GM12801 (cell line): ENCODE data around the gene NUDT14.

Experiments used
- CTCF ChIP-seq: IDR thresholded peaks from one replicate; pipeline ENCODE4 v1.5.1; 2011; ENCODE audit warnings: control low read depth; ENCODE audit not compliant: insufficient read length; ENCODE audit errors: extremely low read depth

NUDT14 gene

GRCh38 chr14:105145381-105146180, 35.5 kb downstream of the NUDT14 start:
- TF ChIP-seq CTCF = no peak

GRCh38 chr14:105144666-105145380, 36.3 kb downstream of the NUDT14 start:
- TF ChIP-seq CTCF = no peak

- TF ChIP-seq CTCF = no peak
These were observed 37.0 kb downstream of the NUDT14 start for GRCh38 chr14:105144026-105144665.

GRCh38 chr14:105143451-105144025, 37.6 kb downstream of the NUDT14 start:
- TF ChIP-seq CTCF = no peak

- no peak for TF ChIP-seq CTCF
These were observed 38.3 kb downstream of the NUDT14 start for GRCh38 chr14:105142651-105143450.

GRCh38 chr14:105141486-105142281, 39.4 kb downstream of the NUDT14 start:
- TF ChIP-seq CTCF = no peak
